GM21526 (cell line): ENCODE measurements around the gene ISCA1.
A peak's percentile ranks its signal among the peaks of the same experiment; 100 is the strongest.
"Not testable (repeated sequence)": the region's sequence is repeated elsewhere in the genome, so short reads cannot be mapped to it uniquely, and the experiment has no call there.

ENCODE experiments used
- ATAC-seq: cut with Tn5 transposase; IDR thresholded peaks from one replicate; pipeline ENCODE4 v1.9.1; 2021; ENCODE audit warnings: moderate library complexity; ENCODE audit not compliant: unreplicated experiment, low FRiP score

Gene ISCA1

GRCh38 chr9:86282077-86282978 lies at the start of gene ISCA1:
ISCA1 (minus strand) TSS chr9:86282538; CDS start chr9:86282458, 80 bp downstream.
- ATAC-seq, result peak; percentile 78

GRCh38 chr9:86330186-86330585 lies 47.8 kb upstream of the ISCA1 start:
- no peak for ATAC-seq

GRCh38 chr9:86329649-86330048 lies 47.3 kb upstream of the ISCA1 start:
- no peak for ATAC-seq

- no peak for ATAC-seq
Measured at GRCh38 chr9:86328156-86328555, 45.8 kb upstream of the ISCA1 start.

GRCh38 chr9:86326536-86326935 lies 44.2 kb upstream of the ISCA1 start:
- ATAC-seq, result no peak

GRCh38 chr9:86324901-86325300 lies 42.6 kb upstream of the ISCA1 start:
- no peak for ATAC-seq

- ATAC-seq, result no peak
Measured at GRCh38 chr9:86324308-86324707, 42.0 kb upstream of the ISCA1 start.

- ATAC-seq, result no peak
Measured at GRCh38 chr9:86322973-86323644, 40.8 kb upstream of the ISCA1 start.

GRCh38 chr9:86321373-86321772 lies 39.0 kb upstream of the ISCA1 start:
- ATAC-seq, result no peak

- no peak for ATAC-seq
Measured at GRCh38 chr9:86318187-86318586, 35.8 kb upstream of the ISCA1 start.

GRCh38 chr9:86315078-86315477 lies 32.7 kb upstream of the ISCA1 start:
- ATAC-seq, result no peak

- ATAC-seq, result not testable (repeated sequence)
Measured at GRCh38 chr9:86312959-86313358, 30.6 kb upstream of the ISCA1 start.

GRCh38 chr9:86308687-86309086 lies 26.3 kb upstream of the ISCA1 start:
- ATAC-seq, result no peak

GRCh38 chr9:86304236-86304730 lies 21.9 kb upstream of the ISCA1 start:
- no peak for ATAC-seq

GRCh38 chr9:86303316-86303975 lies 21.1 kb upstream of the ISCA1 start:
- ATAC-seq, result no peak

GRCh38 chr9:86301686-86302085 lies 19.3 kb upstream of the ISCA1 start:
- ATAC-seq, result no peak

- no peak for ATAC-seq
Measured at GRCh38 chr9:86300701-86301100, 18.4 kb upstream of the ISCA1 start.

- no peak for ATAC-seq
Measured at GRCh38 chr9:86298873-86299272, 16.5 kb upstream of the ISCA1 start.

- not testable (repeated sequence) for ATAC-seq
Measured at GRCh38 chr9:86290341-86290740, 8.0 kb upstream of the ISCA1 start.

- no peak for ATAC-seq
Measured at GRCh38 chr9:86288499-86289198, 6.3 kb upstream of the ISCA1 start.
